Pulmonary artery endothelial cell (primary cell): ENCODE measurements around the gene EZH2. TPM values are rescaled to one million over a fixed set of nuclear protein-coding genes. Genes with fewer than 3 reads are reported as not detected.

Experiments
- DNase-seq: peaks from one replicate; pipeline ENCODE4 v3.0.0-alpha.2; 2011; ENCODE audit warnings: low read depth, low spot score
- total RNA-seq: library from RNA; depleted of rRNA; stranded (reverse); fragments of >200 nt; gene quantifications from 2 replicates; pipeline ENCODE4 v1.2.3, GENCODE V29; 2014

The EZH2 gene
- total RNA-seq: 17.4 and 18.6 TPM in 2 replicates

DNA sequence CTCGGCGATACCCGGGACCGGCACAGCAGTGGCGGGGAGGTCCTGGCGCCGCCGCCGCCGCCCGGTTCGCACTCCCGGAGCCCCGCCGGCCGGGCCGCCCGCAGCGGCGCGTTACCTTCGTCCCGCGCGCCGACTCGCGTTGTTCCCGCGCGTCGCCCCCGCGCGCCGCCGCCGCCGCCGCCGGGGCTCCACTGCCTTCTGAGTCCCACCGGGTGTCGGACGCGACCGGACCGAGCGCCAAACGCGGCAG, at the start of gene EZH2:
Gene EZH2, minus strand, starts transcription at position 243 of the 250 bp plus-strand sequence. CDS start 36,993 bp downstream, outside the sequence.
- DNase-seq: no peak

DNA sequence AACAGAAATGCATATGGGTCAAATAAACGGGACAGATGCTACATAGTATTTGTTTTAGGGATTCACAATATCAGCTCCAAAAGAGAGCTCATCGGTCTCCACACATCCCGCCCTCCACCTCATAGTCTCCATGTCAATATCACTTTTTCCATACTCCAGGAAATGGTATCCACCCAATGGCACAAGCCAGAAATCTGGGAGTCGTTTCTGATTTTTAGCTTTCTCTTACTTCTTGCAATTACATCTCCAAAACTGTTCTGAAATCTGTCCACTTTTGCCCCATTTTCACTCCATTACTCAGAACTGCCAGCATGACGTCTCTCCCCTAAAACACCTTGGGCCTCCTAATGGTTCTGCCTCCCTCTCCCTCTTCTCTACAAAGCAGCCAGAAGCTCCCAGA, 47.4 kb upstream of the EZH2 start:
- no peak for DNase-seq

DNA sequence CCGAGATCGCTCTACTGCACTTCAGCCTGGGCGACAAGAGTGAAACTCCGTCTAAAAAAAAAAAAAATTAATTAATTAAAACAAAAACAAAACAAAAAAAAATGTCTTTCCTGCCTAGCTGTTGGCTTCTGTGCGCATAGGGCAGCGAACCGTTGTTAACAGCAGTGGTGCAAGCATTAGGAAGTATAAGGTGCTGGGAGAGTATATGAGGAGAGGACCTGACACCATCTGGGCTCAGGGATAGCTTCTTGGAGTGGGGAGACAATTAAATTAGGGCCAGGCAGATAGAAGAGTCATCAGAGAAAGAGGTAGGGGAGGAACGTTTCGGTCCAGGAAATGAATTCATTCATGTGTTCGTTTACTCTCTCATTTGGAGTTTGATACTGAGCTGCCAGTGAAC, 46.2 kb upstream of the EZH2 start:
- no peak for DNase-seq

DNA sequence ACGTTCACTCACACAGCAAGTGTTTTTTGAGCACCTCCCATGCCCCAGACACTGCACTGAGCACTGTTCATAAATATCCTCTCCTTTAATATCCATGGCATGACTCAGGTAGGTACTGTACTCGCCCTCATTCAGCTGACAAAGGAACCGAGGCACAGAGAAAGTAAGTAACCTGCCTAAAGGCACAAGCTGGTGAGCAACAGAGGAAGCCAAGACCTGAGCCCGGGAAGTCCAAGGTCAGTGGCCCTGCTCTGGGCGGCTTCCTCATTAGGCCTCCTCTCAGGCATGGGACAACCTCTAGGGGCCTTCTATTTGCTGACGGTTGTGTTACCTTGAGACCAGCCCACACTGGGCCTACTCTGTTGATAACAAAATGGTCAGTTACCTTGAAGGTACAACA, 45.1 kb upstream of the EZH2 start:
- no peak for DNase-seq

DNA sequence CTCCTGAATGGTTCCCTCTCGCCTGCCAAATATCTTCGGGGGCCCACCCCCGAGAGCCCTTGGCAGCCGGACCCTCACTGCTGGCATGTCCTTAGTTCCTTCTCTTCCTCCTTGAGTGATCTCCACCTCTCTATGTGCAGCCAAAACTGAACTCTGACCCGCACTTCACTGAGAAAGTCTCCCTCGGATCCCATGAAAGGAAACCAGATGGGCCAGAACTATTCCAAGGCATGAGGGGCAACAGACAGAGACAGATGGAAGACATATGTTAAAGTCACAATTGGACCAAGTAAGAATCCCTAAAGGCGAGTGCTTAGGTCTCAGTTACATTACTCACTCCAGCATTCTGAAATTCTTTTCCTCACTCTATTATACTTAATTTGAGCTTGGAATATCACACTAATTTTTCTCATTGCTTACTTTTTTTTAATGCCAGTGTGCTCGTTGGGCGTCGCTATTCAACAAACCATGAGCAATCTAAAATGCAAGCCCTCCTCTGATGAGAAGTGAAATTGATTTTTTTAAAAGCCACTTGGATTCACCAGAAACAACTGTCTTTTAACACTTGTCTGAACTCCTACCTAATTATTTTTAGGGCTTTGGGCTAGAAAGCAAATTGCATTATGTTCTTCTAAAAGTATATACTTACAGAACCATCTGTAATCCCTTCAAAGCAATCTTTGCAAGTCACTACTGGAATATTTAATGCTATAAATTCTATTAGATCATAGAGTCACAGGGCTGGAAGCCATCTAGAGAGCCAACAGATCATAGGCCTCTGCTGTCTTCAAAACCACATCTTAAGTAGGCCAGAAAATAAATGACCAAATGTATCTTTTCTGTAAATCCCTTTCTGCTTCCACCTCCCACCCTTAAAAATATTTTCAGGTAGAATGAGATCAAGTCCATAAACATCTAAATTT, 43.3 kb upstream of the EZH2 start:
- DNase-seq: no peak

DNA sequence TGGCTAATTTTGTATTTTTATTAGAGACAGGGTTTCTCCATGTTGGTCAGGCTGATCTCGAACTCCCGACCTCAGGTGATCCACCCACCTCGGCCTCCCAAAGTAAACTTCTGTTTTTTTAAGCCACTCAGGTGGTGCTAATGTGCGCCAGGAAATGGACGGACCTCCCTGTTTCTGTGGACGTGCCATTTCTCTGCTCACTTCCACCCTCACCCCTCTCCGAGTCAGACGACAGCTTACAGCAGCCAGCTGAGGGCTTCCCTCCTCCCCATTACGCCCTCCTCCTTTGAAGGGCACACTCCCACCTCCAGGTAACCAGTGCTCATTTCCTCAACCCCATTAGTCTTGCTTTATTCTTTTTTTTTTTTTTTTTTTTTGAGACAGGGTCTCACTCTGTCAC, 41.7 kb upstream of the EZH2 start:
- no peak for DNase-seq

DNA sequence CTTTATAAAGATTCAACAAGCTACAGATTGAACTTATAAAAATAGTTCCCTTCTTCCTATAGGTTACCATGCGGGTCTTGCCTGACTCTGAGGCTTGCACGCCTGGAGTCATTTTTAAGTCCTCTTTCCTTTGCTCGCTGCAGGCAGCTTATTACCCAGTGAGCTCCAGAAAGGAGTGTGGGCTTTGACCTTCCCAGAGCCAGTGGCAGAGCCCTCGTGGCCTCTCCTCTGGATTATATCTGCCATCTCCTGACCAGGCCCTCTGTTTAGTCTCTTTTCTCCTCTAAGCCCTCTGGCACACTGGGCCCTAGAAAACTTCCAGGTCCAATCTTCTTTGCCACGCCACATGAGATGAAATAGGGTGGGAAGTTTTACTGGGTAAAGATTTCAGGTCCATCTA, 39.9 kb upstream of the EZH2 start:
- no peak for DNase-seq

DNA sequence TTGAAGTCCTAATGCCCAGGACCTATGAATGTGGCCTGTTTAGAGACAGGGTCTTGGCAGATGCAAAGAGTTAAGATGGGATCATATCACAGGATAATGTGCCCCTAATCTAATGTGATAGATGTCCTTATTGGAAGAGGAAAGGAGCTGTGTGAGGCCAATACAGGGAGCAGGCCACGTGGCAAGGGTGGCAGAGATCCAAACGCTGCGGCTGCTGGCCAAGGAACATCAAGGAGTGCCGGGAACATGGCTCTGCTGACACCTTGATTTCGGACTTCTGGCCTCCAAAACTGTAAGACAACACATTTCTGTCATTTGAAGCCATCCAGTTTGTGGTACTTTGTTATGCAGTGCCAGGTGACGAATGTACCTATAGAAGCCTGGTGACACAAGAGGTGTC, 37.7 kb upstream of the EZH2 start:
- DNase-seq: no peak

DNA sequence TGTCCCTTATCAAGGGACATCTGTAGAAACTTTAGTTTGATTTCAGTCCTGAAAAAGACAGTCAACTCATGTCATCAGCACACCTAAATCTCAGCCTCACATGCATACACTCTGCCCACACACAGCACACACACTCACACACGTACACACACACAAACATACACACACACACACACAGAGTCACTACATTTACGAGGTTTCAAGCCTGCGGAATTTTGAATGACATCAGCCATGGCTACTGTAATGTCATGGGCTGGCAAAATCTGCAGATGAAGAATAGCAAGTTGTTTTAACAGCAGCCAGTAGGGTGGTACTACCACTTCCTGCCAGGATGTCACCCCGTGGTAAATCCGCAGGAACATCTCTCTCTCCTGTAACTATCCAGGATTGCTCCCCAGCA, 37.1 kb upstream of the EZH2 start:
- no peak for DNase-seq

DNA sequence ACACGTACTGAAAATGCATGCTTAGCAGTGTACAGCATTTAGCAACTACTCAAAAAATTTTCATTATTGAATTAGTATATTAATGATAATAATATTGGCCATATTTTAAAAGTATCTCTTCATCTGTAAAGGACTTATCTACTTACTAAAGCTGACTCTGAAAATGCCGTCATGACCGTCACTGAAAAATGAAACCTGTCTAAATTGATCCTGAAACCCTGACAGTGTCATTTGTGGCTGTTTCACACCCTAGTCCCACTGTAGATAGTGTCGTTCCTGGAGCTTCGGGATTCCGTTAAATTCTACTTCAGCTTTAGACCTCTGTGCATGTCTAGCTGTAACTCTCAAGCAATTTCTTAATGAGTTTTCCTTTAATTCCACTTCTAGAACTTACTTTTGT, 35.8 kb upstream of the EZH2 start:
- DNase-seq: no peak

DNA sequence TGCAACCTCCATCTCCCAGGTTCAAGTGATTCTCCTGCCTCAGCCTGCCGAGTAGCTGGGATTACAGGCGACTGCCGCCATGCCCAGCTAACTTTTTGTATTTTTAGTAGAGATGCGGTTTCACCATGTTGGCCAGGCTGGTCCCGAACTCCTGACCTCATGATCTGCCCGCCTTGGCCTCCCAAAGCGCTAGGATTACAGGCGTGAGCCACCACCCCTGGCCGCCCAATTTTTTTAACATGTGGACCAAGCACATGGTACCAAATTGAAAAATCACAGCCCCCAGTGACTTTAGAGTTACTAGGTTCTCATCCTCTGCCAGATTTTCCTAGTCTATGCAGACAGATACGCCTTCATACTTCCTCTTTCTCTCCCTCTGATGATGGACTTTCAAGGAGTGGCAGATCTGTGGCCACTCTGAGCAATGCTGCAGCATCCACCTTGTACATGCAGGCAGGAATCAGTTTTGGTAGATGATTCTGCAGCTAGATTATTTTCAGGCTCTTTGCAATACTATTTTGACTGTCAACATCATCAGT, 34.0 kb upstream of the EZH2 start:
- no peak for DNase-seq

DNA sequence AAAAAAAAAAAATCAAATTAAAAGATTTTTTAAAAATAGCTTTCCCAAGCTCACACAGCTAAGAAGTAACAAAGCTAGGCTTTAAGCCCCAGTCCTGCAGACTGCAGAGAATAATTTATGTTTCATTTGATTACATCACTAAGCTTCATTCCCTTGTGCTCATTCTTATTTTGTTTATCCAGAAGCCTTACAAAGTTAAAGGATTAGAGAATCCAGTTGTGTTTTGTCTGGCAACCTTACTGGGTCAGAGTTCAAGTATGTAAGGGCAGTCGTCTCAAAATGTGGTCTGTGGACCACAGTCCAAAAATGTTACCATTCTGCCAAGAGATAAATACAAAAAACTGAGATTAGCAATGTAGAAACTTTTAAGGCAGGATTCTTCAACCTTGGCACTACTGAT, 32.1 kb upstream of the EZH2 start:
- DNase-seq: no peak

DNA sequence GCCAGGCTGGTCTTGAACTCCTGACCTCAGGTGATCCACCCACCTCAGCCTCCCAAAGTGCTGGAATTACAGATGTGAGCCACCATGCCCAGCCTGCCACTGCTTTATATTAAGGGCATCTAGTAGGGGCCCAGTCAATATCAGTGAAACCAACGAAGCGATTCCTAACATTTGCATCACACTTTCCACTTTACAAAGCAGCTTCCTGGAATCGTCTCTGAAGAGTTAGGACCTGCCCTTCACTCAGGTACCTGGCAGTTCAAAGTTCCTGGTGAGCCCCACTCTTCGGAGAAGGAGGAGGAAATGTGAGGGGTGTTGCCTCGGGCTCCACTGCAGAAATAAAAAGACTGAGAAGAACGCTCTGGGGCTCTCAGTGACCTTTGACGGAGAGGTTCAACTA, 31.1 kb upstream of the EZH2 start:
- DNase-seq: no peak

DNA sequence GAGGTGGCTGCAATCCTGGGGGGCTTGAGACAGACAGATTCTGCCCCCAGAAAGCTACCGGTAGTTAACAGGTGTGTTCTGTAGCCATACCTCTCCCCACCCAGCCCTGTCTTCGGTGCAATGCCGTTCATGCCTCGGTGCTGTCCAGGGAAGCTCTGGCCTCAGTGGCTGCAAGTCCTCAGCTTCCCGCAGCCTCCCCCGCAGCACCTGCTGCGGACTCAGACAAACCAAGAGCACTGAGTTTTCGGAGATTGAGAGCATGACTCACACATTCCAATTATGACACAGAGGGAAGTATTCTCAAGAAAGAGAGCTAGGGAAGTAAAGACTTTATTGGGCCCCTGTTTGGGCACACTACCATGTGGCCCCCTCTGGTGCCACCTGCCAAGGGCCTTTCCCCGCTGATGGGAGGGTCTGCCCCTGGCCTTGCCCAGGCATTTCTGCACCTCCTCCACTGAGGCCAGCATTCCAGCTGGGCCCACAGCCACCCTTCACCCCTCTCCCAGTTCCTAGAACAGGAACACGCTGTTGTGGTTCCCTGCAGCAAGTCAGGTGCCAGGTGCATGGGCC, 30.2 kb upstream of the EZH2 start:
- DNase-seq: no peak

DNA sequence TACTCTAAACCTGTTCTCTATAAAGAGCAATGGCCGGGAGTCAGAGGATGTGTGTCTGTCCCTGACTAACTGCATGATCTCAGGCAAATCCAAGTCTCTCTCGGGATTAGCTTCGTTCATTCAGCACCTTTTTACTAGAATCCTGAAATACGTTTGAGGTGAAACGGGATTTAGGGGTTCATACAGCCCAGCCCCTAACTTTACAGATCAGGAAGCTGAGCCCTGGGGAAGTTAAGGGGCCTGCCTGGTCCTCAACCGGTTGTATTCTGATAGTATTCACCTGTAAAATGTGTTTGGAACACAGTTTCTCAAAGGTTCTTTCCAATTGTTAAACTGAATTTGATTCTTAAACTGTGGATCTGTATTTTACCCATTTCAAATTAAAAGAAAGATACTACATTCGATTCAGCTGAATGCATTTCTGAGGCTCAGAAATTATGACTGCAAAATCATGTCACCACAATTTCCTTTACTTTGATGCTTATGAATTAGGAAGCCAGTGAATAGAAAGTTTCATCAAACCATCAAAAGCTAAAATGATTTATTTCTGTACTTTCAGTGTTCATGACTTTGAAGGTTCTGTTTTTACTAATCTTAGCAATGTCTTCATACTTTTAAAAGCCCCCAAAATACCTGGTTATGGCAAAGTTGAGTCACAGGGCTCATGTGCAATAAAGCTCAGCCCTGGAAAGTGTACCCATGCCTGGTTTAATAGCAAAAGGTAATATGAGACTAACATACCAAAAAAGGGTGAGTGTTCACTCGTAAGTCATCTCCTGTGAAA, 28.9 kb upstream of the EZH2 start:
- DNase-seq: no peak

DNA sequence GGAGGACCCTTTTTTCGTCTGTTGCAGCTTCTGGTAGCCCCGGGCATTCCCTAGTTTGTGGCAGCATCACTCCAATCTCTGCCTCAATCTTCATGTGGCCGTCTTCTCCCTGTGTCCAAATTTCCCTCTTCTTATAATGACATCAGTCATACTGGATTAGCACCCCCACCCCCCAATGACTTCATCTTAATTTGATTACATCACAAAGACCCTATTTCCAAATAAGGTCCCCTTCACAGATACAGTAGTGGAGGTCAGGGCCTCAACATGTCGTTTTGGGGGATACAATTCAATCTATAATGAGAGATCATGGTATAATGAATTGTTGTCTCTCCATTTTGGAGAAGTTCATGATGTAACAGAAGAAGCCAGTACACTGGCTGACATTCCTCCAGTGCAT, 28.1 kb upstream of the EZH2 start:
- DNase-seq: no peak

DNA sequence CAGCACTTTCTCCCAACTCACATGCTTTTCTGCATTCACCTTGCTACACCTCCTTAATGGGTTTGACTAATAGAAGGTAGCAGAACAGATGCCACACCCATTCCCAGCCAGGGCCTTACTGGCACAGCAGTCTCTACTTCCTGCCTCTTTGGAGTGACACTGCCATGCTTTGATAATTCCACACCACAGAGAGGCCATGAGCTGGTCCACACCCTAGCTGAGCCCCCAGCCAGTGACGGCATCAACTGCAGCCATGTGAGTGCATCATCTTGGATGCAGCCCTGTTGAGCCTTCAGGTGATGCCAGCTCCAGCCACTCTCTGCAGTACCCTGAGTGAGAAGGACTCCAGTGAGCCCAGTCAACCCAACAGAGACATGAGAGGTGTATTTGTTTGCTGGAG, 27.5 kb upstream of the EZH2 start:
- no peak for DNase-seq

DNA sequence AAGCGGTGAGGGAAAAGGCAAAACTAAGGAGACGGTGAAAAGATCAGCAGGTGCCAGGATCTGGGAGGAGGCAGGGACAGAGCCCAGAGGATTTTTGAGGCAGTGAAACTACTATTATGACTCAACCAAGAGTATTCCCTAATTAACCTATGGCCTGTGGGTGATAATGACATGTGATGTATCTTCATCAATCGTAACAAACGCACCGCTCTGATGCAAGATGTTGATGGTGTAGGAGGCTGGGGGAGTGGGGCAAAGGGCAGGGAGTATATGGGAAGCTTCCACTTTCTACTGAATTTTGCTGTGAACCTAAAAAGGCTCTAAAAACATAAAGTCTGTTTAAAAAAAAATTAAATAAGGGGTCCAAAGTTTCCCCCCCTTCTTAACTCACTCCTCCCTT, 25.5 kb upstream of the EZH2 start:
- DNase-seq: no peak

DNA sequence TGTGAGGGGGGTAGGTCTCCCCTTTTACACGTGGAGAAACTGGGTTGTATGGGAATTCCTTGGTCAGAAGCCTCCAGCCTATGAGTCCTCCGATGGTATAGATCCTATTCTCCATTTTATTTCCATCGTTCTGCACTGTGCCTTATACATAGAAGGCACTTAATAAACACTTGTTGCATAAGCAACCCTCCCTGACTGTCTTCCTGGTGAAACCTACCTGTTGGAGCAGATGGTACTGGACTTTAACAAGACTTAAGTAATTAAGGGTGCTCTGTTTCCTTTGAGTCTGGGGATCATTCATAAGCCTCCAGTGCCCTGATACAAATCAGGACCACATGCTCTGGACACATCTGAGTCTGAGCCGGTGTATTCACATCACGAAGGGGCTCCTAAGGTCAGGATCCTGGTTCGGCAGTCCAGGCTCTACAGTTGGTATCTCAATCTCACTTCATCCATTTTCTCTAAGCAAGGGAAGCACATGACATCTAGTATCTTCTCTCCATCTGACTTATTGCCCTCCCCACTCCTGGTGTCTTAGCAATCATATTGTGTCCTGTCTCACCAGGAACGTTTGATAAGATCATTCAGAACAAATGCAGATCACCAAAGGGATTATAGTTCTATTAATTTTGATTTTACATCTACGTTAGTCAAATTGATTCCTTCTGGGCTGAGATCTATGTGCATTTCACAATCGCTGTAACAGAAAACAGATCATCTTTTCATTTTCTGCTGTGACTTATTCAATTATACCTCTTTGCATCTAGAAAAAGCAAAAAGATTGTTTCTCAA, 22.8 kb upstream of the EZH2 start:
- DNase-seq: no peak

DNA sequence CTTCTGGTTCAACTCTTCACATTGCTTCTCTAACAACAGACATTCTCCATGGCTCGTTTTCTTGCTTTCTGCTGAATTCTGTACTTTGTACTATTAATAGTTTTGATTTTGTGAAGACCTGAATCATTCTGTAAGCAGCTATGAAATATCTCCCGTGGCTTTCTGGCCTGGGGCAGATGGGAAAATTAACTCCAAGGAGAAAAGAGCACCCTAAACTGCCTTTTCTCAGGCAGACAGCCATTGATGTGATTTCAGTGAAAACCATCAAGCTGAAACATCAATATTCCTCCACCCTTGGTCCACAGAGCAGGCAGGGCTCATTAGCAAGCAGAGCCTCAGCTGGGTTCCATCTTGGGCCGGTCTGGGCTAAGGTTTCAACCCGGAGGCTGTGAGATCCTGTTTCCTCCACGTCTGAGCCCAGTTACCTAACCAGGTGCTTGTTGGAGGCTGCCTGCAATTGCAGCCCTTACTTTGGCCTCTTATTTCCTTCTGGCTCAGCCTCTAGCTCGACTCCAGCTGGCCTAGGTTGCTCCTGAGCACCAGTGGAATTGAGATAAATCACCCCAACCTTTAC, 21.1 kb upstream of the EZH2 start:
- no peak for DNase-seq

DNA sequence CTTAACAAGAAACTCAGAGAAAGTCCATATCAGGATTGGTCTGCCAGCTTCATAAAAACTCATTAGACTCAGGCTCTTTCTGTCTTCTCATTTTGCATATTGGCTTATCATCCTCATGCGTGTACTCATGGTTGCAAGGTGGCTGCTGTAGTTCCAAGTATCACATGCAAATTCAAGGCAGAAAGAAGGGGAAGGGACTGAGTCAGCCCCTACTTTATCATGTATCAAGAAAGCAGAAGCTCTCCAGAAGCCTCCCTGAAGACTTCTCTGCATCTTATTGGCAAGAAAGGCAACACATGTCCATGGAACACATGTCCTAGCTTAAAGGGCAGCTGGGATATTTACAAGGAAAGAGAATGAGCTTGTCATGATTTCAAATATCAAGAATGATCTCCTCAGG, 19.4 kb upstream of the EZH2 start:
- DNase-seq: no peak
